Activated naive CD4-positive, alpha-beta T cell treated with anti-CD3 and anti-CD28 coated beads for 36 hours (primary cell): ENCODE results near the gene ULK3. TPM values are rescaled to one million over a fixed set of nuclear protein-coding genes. Genes with fewer than 3 reads are reported as not detected.

ENCODE experiments used
- CTCF ChIA-PET: fragments of 350-600 bp; sonication (Branson Sonifier 250); formaldehyde crosslinking; loops from one replicate; lab custom pipeline; 2021; ENCODE audit warnings: antibody characterized with exemption; lab: Charles Lee
- DNase-seq: peaks from one replicate; pipeline ENCODE4 v3.0.0-alpha.2; 2020
- H3K27ac Mint-ChIP-seq: one replicate; pipeline ENCODE4 v1.8.0; 2021; ENCODE audit warnings: mild to moderate bottlenecking, mixed read lengths
- H3K27me3 Mint-ChIP-seq: one replicate; pipeline ENCODE4 v1.8.0; 2021; ENCODE audit warnings: low read depth, mixed read lengths
- H3K36me3 Mint-ChIP-seq: one replicate; pipeline ENCODE4 v1.8.0; 2021; ENCODE audit warnings: low read depth, mixed read lengths
- H3K4me1 Mint-ChIP-seq: one replicate; pipeline ENCODE4 v1.8.0; 2021; ENCODE audit warnings: low read depth, mixed read lengths
- H3K4me3 Mint-ChIP-seq: one replicate; pipeline ENCODE4 v1.8.0; 2021; ENCODE audit warnings: mild to moderate bottlenecking, moderate library complexity, mixed read lengths
- H3K9me3 Mint-ChIP-seq: one replicate; pipeline ENCODE4 v1.8.0; 2021; ENCODE audit warnings: mixed read lengths
- intact Hi-C: fragments of 100-400 bp; cut with micrococcal nuclease; formaldehyde crosslinking; loops from one replicate; pipeline ENCODE4 v1.15.1; 2023
- microRNA-seq: library from miRNA; unstranded; fragments of <30 nt; microRNA quantifications from one replicate; pipeline ENCODE4 v1.2.0, GENCODE V29; 2022; ENCODE audit warnings: borderline microRNAs expressed, borderline replicate concordance
- total RNA-seq, 2 experiments: library from RNA; stranded (reverse); gene quantifications; one replicate each; pipeline ENCODE4 v1.2.3, GENCODE V29; 2021

The ULK3 gene
- total RNA-seq, 2 experiments from 2014 or later: 58.9 to 69.2 TPM

GRCh38 chr15:74787251-74788041, 55.5 kb downstream of the ULK3 start:
- CTCF ChIA-PET: interaction anchor here (0.6 to 29.5 kb wide), 14 partner anchors 4 to 348 kb away, joined by 3 to 1193 read pairs (median 4); partner anchors contain the start of genes CPLX3, CSK and ULK3
- DNase-seq: peak; percentile 98
- peak overlapping the region; percentile 99 for H3K27ac Mint-ChIP-seq
- no peaks in the 10 kb centered on the region for H3K9me3 Mint-ChIP-seq
- H3K4me1 Mint-ChIP-seq: peaks cover 55% of the 10 kb centered on the region
- peaks cover 74% of the 10 kb centered on the region for H3K36me3 Mint-ChIP-seq
- H3K27me3 Mint-ChIP-seq: no peaks in the 10 kb centered on the region
- peak overlapping the region; percentile 93 for H3K4me3 Mint-ChIP-seq
- intact Hi-C loops: loop anchor here (1.0 to 10.0 kb wide), 10 partner anchors 9 to 837 kb away; partner anchors contain the start of genes ARID3B, C15orf39, PML and SIN3A

DNA sequence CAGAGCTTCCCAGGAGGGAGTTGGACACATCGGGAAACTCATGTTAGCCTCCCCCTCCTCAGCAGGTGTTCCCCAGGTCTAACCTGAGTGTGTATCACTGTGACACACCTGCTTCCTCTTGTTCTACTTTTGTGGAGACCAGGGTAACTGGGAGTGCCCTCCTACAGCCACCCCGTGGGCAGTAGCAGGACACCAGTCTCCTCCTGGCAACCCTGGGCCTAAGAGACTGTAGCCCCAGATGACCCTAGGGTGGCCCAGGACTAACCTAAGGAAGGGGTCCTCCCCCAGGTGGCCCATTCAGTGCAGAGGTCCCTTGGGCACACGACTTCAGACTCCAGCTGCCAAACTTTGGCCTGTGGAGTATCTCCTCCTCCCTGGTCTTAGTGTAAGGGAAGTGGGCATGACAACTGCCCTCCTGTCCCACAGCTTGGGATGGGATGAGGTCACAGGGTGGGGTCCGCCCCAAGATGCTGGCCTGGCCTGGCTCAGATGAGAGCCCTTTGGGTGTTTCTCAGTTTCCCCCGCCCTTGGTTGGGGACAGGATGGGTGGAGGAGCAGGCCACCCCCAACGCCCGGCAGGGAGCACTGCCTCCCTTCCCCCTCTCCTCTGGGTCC, 56.3 kb downstream of the ULK3 start:
- intact Hi-C loops: loop anchor here (2.0 to 10.0 kb wide), 5 partner anchors 244 to 838 kb away; partner anchors contain the start of genes ARID3B, C15orf39, PML and SNUPN
- peak overlapping the region; percentile 93 for H3K4me3 Mint-ChIP-seq
- peak; percentile 42 for DNase-seq
- H3K36me3 Mint-ChIP-seq: peaks cover 68% of the 10 kb centered on the region
- H3K27ac Mint-ChIP-seq: peak overlapping the region; percentile 99
- peaks cover 47% of the 10 kb centered on the region for H3K4me1 Mint-ChIP-seq
- CTCF ChIA-PET: interaction anchor here (1.0 to 29.5 kb wide), 8 partner anchors 5 to 170 kb away, joined by 3 to 1193 read pairs (median 6); partner anchors contain the start of genes CSK and ULK3
- no peaks in the 10 kb centered on the region for H3K9me3 Mint-ChIP-seq
- H3K27me3 Mint-ChIP-seq: no peaks in the 10 kb centered on the region

Small RNAs within 50 kb of the gene (microRNA-seq; reads per million reads assigned to microRNA genes)
- gene MIR4513 (not detected), gene MIR6882 (2.2 reads per million)

Other genes with a start within 250 kb of the ULK3 start
- gene CLK3, start 227.3 kb downstream of the ULK3 start, total RNA-seq: 100 to 1,000 TPM; 124 TPM
- gene EDC3, start 147.1 kb downstream of the ULK3 start, total RNA-seq: 10 to 100 TPM; 33.8 to 37.8 TPM
- under 1 TPM; 0.12 to 0.37 TPM for gene CYP1A1, start 117.6 kb downstream of the ULK3 start, total RNA-seq
- gene CYP1A2, start 94.3 kb downstream of the ULK3 start, total RNA-seq: not detected
- 100 to 1,000 TPM; 272 to 282 TPM for gene CSK, start 61.1 kb downstream of the ULK3 start, total RNA-seq
- not detected for gene LMAN1L, start 30.3 kb downstream of the ULK3 start, total RNA-seq
- not detected for gene CPLX3, start 16.5 kb downstream of the ULK3 start, total RNA-seq
- gene SCAMP2, start 30.2 kb upstream of the ULK3 start, total RNA-seq: 10 to 100 TPM; 60.6 TPM
- gene MPI, start 46.9 kb upstream of the ULK3 start, total RNA-seq: 10 to 100 TPM; 55.2 to 56.1 TPM
- 10 to 100 TPM; 60.3 to 63.0 TPM for gene FAM219B, start 63.7 kb upstream of the ULK3 start, total RNA-seq
- gene COX5A, start 94.9 kb upstream of the ULK3 start, total RNA-seq: 100 to 1,000 TPM; 346 to 348 TPM
- 1 to 10 TPM; 3.5 to 3.7 TPM for gene RPP25, start 113.6 kb upstream of the ULK3 start, total RNA-seq
- under 1 TPM; 0.15 to 0.38 TPM for gene SCAMP5, start 152.4 kb upstream of the ULK3 start, total RNA-seq
- gene PPCDC, start 180.4 kb upstream of the ULK3 start, total RNA-seq: 10 to 100 TPM; 17.5 to 18.0 TPM